ENCODE results near the gene VEGFC. TPM values are rescaled to one million over a fixed set of nuclear protein-coding genes. Genes with fewer than 3 reads are reported as not detected.

Gene VEGFC
- total RNA-seq, 1 experiment from 2014 or later = 8.7 TPM

- H4K20me1 ChIP-seq (ENCODE audit: insufficient read depth) = no peaks in the 10 kb centered on the region
Observed at GRCh38 chr4:176741253-176741652, 51.5 kb downstream of the VEGFC start.

DNA sequence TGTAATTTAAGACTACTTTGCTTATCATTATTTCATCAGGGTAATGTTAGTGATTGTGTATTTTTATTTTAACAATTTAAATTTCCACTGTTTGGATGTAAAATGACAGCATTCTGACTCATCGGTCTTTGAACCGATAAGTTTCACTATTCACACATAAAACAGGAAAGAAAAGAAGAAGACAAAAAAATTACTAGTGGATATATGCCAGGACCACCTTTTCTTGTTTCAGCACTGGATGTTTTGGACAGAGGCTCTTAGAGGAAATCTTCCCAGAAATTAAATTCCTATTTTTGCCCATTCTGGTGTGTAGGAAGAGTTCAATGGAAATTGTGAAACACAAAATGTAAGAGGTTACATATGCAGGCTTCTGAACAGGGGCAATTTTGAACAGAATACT lies 57.4 kb downstream of the VEGFC start:
- H3K27me3 ChIP-seq (ENCODE audit: insufficient read depth, low read depth) = no peaks in the 10 kb centered on the region
- H3K27ac ChIP-seq = no peak overlapping the region
- H3K4me1 ChIP-seq (replicated peaks; ENCODE audit: insufficient read depth) = no peaks in the 10 kb centered on the region
- H3K9me2 ChIP-seq (ENCODE audit: insufficient read depth) = no peaks in the 10 kb centered on the region
- H3F3A ChIP-seq (ENCODE audit: insufficient read depth, low read depth) = no peaks in the 10 kb centered on the region
- no peak overlapping the region for H3K4me3 ChIP-seq
- TF ChIP-seq, protein P1, sequence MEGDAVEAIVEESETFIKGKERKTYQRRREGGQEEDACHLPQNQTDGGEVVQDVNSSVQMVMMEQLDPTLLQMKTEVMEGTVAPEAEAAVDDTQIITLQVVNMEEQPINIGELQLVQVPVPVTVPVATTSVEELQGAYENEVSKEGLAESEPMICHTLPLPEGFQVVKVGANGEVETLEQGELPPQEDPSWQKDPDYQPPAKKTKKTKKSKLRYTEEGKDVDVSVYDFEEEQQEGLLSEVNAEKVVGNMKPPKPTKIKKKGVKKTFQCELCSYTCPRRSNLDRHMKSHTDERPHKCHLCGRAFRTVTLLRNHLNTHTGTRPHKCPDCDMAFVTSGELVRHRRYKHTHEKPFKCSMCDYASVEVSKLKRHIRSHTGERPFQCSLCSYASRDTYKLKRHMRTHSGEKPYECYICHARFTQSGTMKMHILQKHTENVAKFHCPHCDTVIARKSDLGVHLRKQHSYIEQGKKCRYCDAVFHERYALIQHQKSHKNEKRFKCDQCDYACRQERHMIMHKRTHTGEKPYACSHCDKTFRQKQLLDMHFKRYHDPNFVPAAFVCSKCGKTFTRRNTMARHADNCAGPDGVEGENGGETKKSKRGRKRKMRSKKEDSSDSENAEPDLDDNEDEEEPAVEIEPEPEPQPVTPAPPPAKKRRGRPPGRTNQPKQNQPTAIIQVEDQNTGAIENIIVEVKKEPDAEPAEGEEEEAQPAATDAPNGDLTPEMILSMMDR (conservative IDR thresholded peaks at IDR 0.05) = no peak
- no peak for TF ChIP-seq EZH2 (IDR thresholded peaks at IDR 0.05; ENCODE audit: low read depth)
- H2AFZ ChIP-seq = no peak overlapping the region
- H3K4me2 ChIP-seq = no peak overlapping the region
- intact Hi-C loops (cut with micrococcal nuclease; ENCODE audit: unreplicated experiment) = no loop called here
- CTCF ChIA-PET = no interaction called here
- no peaks in the 10 kb centered on the region for H4K20me1 ChIP-seq (ENCODE audit: insufficient read depth)
- no peaks in the 10 kb centered on the region for H3K9me3 ChIP-seq (ENCODE audit: insufficient read depth, low read depth)
- no peaks in the 10 kb centered on the region for H3K79me2 ChIP-seq (ENCODE audit: low read depth)
- no TSS peak for BruUV-seq (replicated peaks)
- POLR2A ChIA-PET (ENCODE audit: unreplicated experiment) = no interaction called here
- H3K36me3 ChIP-seq (ENCODE audit: low read depth) = no peaks in the 10 kb centered on the region
- no peak for DNase-seq

More at GRCh38 chr4:176741253-176741652, 51.5 kb downstream of the VEGFC start:
- TF ChIP-seq EZH2 (IDR thresholded peaks at IDR 0.05; ENCODE audit: low read depth) = no peak
- TF ChIP-seq, protein P1 (conservative IDR thresholded peaks at IDR 0.05) = no peak
- Histone ChIP-seq H3K4me3 (no peak overlapping the region), H3F3A (ENCODE audit: insufficient read depth, low read depth) (no peaks in the 10 kb centered on the region), H3K9me3 (ENCODE audit: insufficient read depth, low read depth) (no peaks in the 10 kb centered on the region), H3K79me2 (ENCODE audit: low read depth) (no peaks in the 10 kb centered on the region), H3K9me2 (ENCODE audit: insufficient read depth) (no peaks in the 10 kb centered on the region), H2AFZ (no peak overlapping the region), H3K27me3 (ENCODE audit: insufficient read depth, low read depth) (no peaks in the 10 kb centered on the region), H3K27ac (no peak overlapping the region), H3K4me2 (no peak overlapping the region), H3K36me3 (ENCODE audit: low read depth) (no peaks in the 10 kb centered on the region), H3K4me1 (replicated peaks; ENCODE audit: insufficient read depth) (no peaks in the 10 kb centered on the region)
- intact Hi-C loops (cut with micrococcal nuclease; ENCODE audit: unreplicated experiment) = no loop called here
- BruUV-seq (replicated peaks) = no TSS peak
- POLR2A ChIA-PET (ENCODE audit: unreplicated experiment) = no interaction called here
- no peak for DNase-seq
- CTCF ChIA-PET = no interaction called here

DNA sequence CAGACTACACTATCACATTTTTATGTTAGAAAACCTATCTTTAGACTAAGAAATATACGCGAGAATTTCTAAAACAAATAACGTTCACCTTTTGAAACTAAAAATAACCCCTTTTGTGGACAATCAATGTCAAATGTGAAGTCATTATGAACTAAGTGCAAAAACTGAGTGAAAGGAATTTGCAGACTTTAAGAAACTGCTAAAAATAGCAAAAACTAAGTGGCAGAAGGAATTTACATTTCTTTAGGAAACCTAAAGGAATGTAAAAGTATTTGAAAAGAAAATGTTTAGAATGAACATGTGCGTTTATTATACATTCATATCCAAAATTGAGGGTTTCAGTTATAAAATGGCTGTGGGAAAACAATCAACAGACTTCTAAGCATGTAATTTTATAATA lies 58.3 kb downstream of the VEGFC start:
- no peak overlapping the region for H3K4me2 ChIP-seq
- no peaks in the 10 kb centered on the region for H3K9me2 ChIP-seq (ENCODE audit: insufficient read depth)
- no peaks in the 10 kb centered on the region for H3K4me1 ChIP-seq (replicated peaks; ENCODE audit: insufficient read depth)
- H3K79me2 ChIP-seq (ENCODE audit: low read depth) = no peaks in the 10 kb centered on the region
- POLR2A ChIA-PET (ENCODE audit: unreplicated experiment) = no interaction called here
- no peaks in the 10 kb centered on the region for H3K9me3 ChIP-seq (ENCODE audit: insufficient read depth, low read depth)
- H3K27me3 ChIP-seq (ENCODE audit: insufficient read depth, low read depth) = no peaks in the 10 kb centered on the region
- DNase-seq = no peak
- H3K36me3 ChIP-seq (ENCODE audit: low read depth) = no peaks in the 10 kb centered on the region
- no peaks in the 10 kb centered on the region for H4K20me1 ChIP-seq (ENCODE audit: insufficient read depth)
- no peaks in the 10 kb centered on the region for H3F3A ChIP-seq (ENCODE audit: insufficient read depth, low read depth)
- H3K4me3 ChIP-seq = no peak overlapping the region
- no peak overlapping the region for H3K27ac ChIP-seq
- H2AFZ ChIP-seq = no peak overlapping the region
- CTCF ChIA-PET = no interaction called here
- TF ChIP-seq, protein P1 (conservative IDR thresholded peaks at IDR 0.05) = no peak
- TF ChIP-seq EZH2 (IDR thresholded peaks at IDR 0.05; ENCODE audit: low read depth) = no peak
- intact Hi-C loops (cut with micrococcal nuclease; ENCODE audit: unreplicated experiment) = no loop called here
- BruUV-seq (replicated peaks) = no TSS peak
